Activated naive CD8-positive, alpha-beta T cell treated with anti-CD3 and anti-CD28 coated beads, Interleukin-2, amount 10 ng/mL, durations not matched to agents 7 days and 5 days (primary cell): ENCODE results near the gene INHBE. TPM values are rescaled to one million over a fixed set of nuclear protein-coding genes. Genes with fewer than 3 reads are reported as not detected.

Source experiments
- ATAC-seq: fragments of 150-1000 bp; cut with Tn5 transposase; one replicate; pipeline ENCODE4 v1.10.0; 2021; ENCODE audit warnings: low read depth, moderate library complexity
- POLR2A ChIA-PET: fragments of 350-600 bp; sonication (Branson Sonifier 250); formaldehyde crosslinking; loops from one replicate; lab custom pipeline; 2021; ENCODE audit warnings: antibody characterized with exemption; lab: Charles Lee
- DNase-seq: peaks from one replicate; pipeline ENCODE4 v3.0.0; 2021
- H3K27ac Mint-ChIP-seq: one replicate; pipeline ENCODE4 v1.8.0; 2022; ENCODE audit warnings: mild to moderate bottlenecking, mixed read lengths
- H3K27me3 Mint-ChIP-seq: one replicate; pipeline ENCODE4 v1.8.0; 2022; ENCODE audit warnings: mild to moderate bottlenecking, moderate library complexity, mixed read lengths
- H3K36me3 Mint-ChIP-seq: one replicate; pipeline ENCODE4 v1.8.0; 2021; ENCODE audit warnings: mild to moderate bottlenecking, mixed read lengths
- H3K4me1 Mint-ChIP-seq: one replicate; pipeline ENCODE4 v1.8.0; 2021; ENCODE audit warnings: mixed read lengths
- H3K4me3 Mint-ChIP-seq: one replicate; pipeline ENCODE4 v1.8.0; 2022; ENCODE audit warnings: mild to moderate bottlenecking, moderate library complexity, mixed read lengths
- H3K9me3 Mint-ChIP-seq: one replicate; pipeline ENCODE4 v1.8.0; 2021; ENCODE audit warnings: mixed read lengths
- total RNA-seq, 2 experiments: library from RNA; stranded (reverse); gene quantifications; one replicate each; pipeline ENCODE4 v1.2.3, GENCODE V29; 2021

The INHBE gene
- total RNA-seq, 2 experiments from 2014 or later = not detected

- no peak for DNase-seq
- Mint-ChIP-seq H3K27me3 (no peaks in the 10 kb centered on the region), H3K4me1 (peaks cover 47% of the 10 kb centered on the region), H3K9me3 (no peaks in the 10 kb centered on the region), H3K36me3 (peaks cover 43% of the 10 kb centered on the region), H3K27ac (peak overlapping the region; percentile 99), H3K4me3 (peak overlapping the region; percentile 96)
- no peak for ATAC-seq
- POLR2A ChIA-PET = interaction anchor here (1.8 to 8.0 kb wide), 5 partner anchors 12 to 44 kb away, joined by 5 to 119 read pairs (median 16); partner anchors contain the start of genes DDIT3, GLI1 and MARS1
Measured at GRCh38 chr12:57475271-57476161, 20.4 kb downstream of the INHBE start.

- Mint-ChIP-seq H3K9me3 (no peaks in the 10 kb centered on the region), H3K4me1 (peaks cover 54% of the 10 kb centered on the region), H3K36me3 (peaks cover 40% of the 10 kb centered on the region), H3K27me3 (no peaks in the 10 kb centered on the region), H3K27ac (peak overlapping the region; percentile 99), H3K4me3 (peak overlapping the region; percentile 96)
- ATAC-seq (peak; percentile 39), DNase-seq (peak; percentile 85)
- POLR2A ChIA-PET = interaction anchor here (1.2 to 8.0 kb wide), 9 partner anchors 12 to 70 kb away, joined by 3 to 119 read pairs (median 11); partner anchors contain the start of genes DCTN2, DDIT3, GLI1 and MARS1
Measured at GRCh38 chr12:57476162-57476992, 21.3 kb downstream of the INHBE start.

- Mint-ChIP-seq H3K4me1 (peaks cover 57% of the 10 kb centered on the region), H3K9me3 (no peaks in the 10 kb centered on the region), H3K27ac (peak overlapping the region; percentile 99), H3K4me3 (peak overlapping the region; percentile 96), H3K27me3 (no peaks in the 10 kb centered on the region), H3K36me3 (peaks cover 35% of the 10 kb centered on the region)
- POLR2A ChIA-PET = interaction anchor here (0.6 to 8.0 kb wide), 12 partner anchors 8 to 789 kb away, joined by 3 to 119 read pairs (median 6); partner anchors contain the start of genes DCTN2, DDIT3, GLI1 and MARS1
- peak; percentile 1 for ATAC-seq
- no peak for DNase-seq
Measured at GRCh38 chr12:57476993-57477709, 22.0 kb downstream of the INHBE start.

- Mint-ChIP-seq H3K4me1 (peaks cover 51% of the 10 kb centered on the region), H3K36me3 (peaks cover 28% of the 10 kb centered on the region), H3K4me3 (peak overlapping the region; percentile 96), H3K9me3 (no peaks in the 10 kb centered on the region), H3K27ac (peak overlapping the region; percentile 99), H3K27me3 (no peaks in the 10 kb centered on the region)
- ATAC-seq = peak; percentile 62
- POLR2A ChIA-PET = interaction anchor here (0.5 to 8.0 kb wide), 15 partner anchors 9 to 790 kb away, joined by 3 to 119 read pairs (median 5); partner anchors contain the start of genes DCTN2, DDIT3, GLI1 and MARS1
- DNase-seq = peak; percentile 65
Measured at GRCh38 chr12:57477710-57478681, 22.9 kb downstream of the INHBE start.

- Mint-ChIP-seq H3K4me3 (peak overlapping the region; percentile 96), H3K27ac (peak overlapping the region; percentile 99), H3K9me3 (no peaks in the 10 kb centered on the region), H3K4me1 (peaks cover 50% of the 10 kb centered on the region), H3K27me3 (no peaks in the 10 kb centered on the region), H3K36me3 (peaks cover 24% of the 10 kb centered on the region)
- ATAC-seq (no peak), DNase-seq (no peak)
- POLR2A ChIA-PET = interaction anchor here (0.6 to 8.0 kb wide), 4 partner anchors 8 to 40 kb away, joined by 3 to 119 read pairs (median 55); partner anchors contain the start of genes DDIT3 and GLI1
Measured at GRCh38 chr12:57479043-57479375, 23.9 kb downstream of the INHBE start.

- DNase-seq (peak; percentile 56), ATAC-seq (peak; percentile 50)
- Mint-ChIP-seq H3K27ac (peak within 1 kb of the TSS; percentile 99), H3K4me3 (peak within 1 kb of the TSS; percentile 96), H3K4me1 (peaks cover 45% of the 10 kb centered on the region), H3K27me3 (no peaks in the 10 kb centered on the region), H3K36me3 (peaks cover 19% of the 10 kb centered on the region), H3K9me3 (no peaks in the 10 kb centered on the region)
- POLR2A ChIA-PET = interaction anchor here (0.6 to 8.0 kb wide), 11 partner anchors 8 to 273 kb away, joined by 3 to 119 read pairs (median 5); partner anchors contain the start of genes CDK4, DDIT3, GLI1 and SHMT2
Measured at GRCh38 chr12:57479376-57480115, 24.4 kb downstream of the INHBE start, which contains the start of gene ARHGAP9. Gene ARHGAP9, minus strand, starts transcription at chr12:57479866. Its CDS starts 460 bp downstream, at chr12:57479406.

GRCh38 chr12:57481671-57482070 is 26.6 kb downstream of the INHBE start:
- no peak for ATAC-seq
- Mint-ChIP-seq H3K4me1 (peaks cover 38% of the 10 kb centered on the region), H3K36me3 (peaks cover 8% of the 10 kb centered on the region), H3K27me3 (no peaks in the 10 kb centered on the region), H3K4me3 (no peak overlapping the region), H3K27ac (peak overlapping the region; percentile 88), H3K9me3 (no peaks in the 10 kb centered on the region)
- POLR2A ChIA-PET = interaction anchor here (1.1 to 6.5 kb wide), 2 partner anchors 33 to 37 kb away, joined by 3 to 94 read pairs; partner anchors contain the start of gene DDIT3
- DNase-seq = no peak

GRCh38 chr12:57483466-57483865 is 28.4 kb downstream of the INHBE start:
- peak overlapping the region; percentile 26 for H3K27ac Mint-ChIP-seq
- H3K4me1 Mint-ChIP-seq = peaks cover 36% of the 10 kb centered on the region
- no peaks in the 10 kb centered on the region for H3K9me3 Mint-ChIP-seq
- DNase-seq (no peak), ATAC-seq (no peak)
- H3K4me3 Mint-ChIP-seq = no peak overlapping the region
- H3K36me3 Mint-ChIP-seq = peaks cover 3% of the 10 kb centered on the region
- POLR2A ChIA-PET = interaction anchor here (0.6 kb wide), 1 partner anchor 732 kb away, joined by 3 read pairs; the partner anchor contains the start of gene PRIM1
- no peaks in the 10 kb centered on the region for H3K27me3 Mint-ChIP-seq

GRCh38 chr12:57485695-57486094 is 30.6 kb downstream of the INHBE start:
- DNase-seq (no peak), ATAC-seq (no peak)
- H3K9me3 Mint-ChIP-seq = no peaks in the 10 kb centered on the region
- H3K4me1 Mint-ChIP-seq = peaks cover 36% of the 10 kb centered on the region
- H3K36me3 Mint-ChIP-seq = peaks cover 16% of the 10 kb centered on the region
- POLR2A ChIA-PET = no interaction called here
- H3K27me3 Mint-ChIP-seq = no peaks in the 10 kb centered on the region
- no peak overlapping the region for H3K27ac Mint-ChIP-seq
- H3K4me3 Mint-ChIP-seq = no peak overlapping the region

GRCh38 chr12:57487055-57487596 is 32.0 kb downstream of the INHBE start:
- H3K9me3 Mint-ChIP-seq = no peaks in the 10 kb centered on the region
- no peaks in the 10 kb centered on the region for H3K27me3 Mint-ChIP-seq
- ATAC-seq = no peak
- peaks cover 22% of the 10 kb centered on the region for H3K36me3 Mint-ChIP-seq
- peak overlapping the region; percentile 95 for H3K27ac Mint-ChIP-seq
- peak overlapping the region; percentile 94 for H3K4me3 Mint-ChIP-seq
- H3K4me1 Mint-ChIP-seq = peaks cover 28% of the 10 kb centered on the region
- POLR2A ChIA-PET = interaction anchor here (0.7 to 2.6 kb wide), 4 partner anchors 8 to 33 kb away, joined by 3 to 12 read pairs (median 3); partner anchors contain the start of gene DDIT3
- no peak for DNase-seq
